Inferior parietal cortex (tissue), 1 donor: ENCODE data around the gene PCDHB15.
"Not testable (repeated sequence)": the region's sequence is repeated elsewhere in the genome, so short reads cannot be mapped to it uniquely, and the experiment has no call there.

Experiments
- DNase-seq: peaks from one replicate; pipeline ENCODE4 v3.0.0-alpha.2; 2016; ENCODE audit errors: extremely low spot score

The PCDHB15 gene

DNA sequence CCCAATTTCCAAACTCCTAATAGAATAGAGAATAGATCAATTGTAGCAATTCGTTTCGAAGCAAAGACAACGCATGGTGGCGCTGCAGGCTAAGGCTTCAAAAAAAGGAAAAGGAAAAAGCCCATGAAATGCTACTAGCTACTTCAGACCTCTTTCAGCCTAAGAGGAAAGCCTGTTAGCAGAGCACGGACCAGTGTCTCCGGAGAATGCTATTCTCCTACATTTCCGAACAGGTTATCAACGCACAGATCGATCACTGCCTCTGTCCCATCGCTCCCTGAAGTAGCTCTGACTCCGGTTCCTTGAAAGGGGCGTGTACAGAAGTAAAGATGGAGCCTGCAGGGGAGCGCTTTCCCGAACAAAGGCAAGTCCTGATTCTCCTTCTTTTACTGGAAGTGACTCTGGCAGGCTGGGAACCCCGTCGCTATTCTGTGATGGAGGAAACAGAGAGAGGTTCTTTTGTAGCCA, at the start of gene PCDHB15:
TSS of gene PCDHB15 (plus strand) at position 146 of the 468 bp plus-strand sequence. CDS start at position 330, 184 bp downstream.
- DNase-seq: peak; percentile 49

- no peak for DNase-seq
Measured at GRCh38 chr5:141196363-141196762, 48.8 kb upstream of the PCDHB15 start.

GRCh38 chr5:141199359-141200235, 45.6 kb upstream of the PCDHB15 start, which contains the start of gene PCDHB11:
TSS of gene PCDHB11 (plus strand) at chr5:141199627. CDS start at chr5:141199775, 148 bp downstream.
- no peak for DNase-seq

GRCh38 chr5:141201126-141201525, 44.1 kb upstream of the PCDHB15 start:
- DNase-seq: not testable (repeated sequence)

DNA sequence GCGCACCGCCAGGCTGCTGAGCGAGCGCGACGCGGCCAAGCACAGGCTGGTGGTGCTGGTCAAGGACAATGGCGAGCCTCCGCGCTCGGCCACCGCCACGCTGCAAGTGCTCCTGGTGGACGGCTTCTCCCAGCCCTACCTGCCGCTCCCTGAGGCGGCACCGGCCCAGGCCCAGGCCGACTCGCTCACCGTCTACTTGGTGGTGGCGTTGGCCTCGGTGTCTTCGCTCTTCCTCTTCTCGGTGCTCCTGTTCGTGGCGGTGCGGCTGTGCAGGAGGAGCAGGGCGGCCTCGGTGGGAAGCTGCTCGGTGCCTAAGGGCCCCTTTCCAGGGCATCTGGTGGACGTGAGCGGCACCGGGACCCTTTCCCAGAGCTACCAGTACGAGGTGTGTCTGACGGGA, 43.5 kb upstream of the PCDHB15 start:
- not testable (repeated sequence) for DNase-seq

GRCh38 chr5:141208478-141208877, 36.7 kb upstream of the PCDHB15 start, which contains the start of gene PCDHB12:
TSS of gene PCDHB12 (plus strand) at chr5:141208719. CDS start at chr5:141208908, 189 bp downstream.
- peak; percentile 6 for DNase-seq

DNA sequence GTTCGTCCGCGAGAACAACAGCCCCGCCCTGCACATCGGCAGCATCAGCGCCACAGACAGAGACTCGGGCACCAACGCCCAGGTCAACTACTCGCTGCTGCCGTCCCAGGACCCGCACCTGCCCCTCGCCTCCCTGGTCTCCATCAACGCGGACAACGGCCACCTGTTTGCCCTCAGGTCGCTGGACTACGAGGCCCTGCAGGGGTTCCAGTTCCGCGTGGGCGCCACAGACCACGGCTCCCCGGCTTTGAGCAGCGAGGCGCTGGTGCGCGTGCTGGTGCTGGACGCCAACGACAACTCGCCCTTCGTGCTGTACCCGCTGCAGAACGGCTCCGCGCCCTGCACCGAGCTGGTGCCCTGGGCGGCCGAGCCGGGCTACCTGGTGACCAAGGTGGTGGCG, 34.9 kb upstream of the PCDHB15 start:
- not testable (repeated sequence) for DNase-seq

DNA sequence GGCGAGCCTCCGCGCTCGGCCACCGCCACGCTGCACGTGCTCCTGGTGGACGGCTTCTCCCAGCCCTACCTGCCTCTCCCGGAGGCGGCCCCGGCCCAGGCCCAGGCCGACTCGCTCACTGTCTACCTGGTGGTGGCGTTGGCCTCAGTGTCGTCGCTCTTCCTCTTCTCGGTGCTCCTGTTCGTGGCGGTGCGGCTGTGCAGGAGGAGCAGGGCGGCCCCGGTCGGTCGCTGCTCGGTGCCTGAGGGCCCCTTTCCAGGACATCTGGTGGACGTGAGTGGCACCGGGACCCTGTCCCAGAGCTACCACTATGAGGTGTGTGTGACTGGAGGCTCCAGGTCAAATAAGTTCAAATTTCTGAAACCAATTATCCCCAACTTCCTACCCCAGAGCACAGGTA, 34.3 kb upstream of the PCDHB15 start:
- DNase-seq: not testable (repeated sequence)

- DNase-seq: peak; percentile 12
Measured at GRCh38 chr5:141213656-141214339, 31.4 kb upstream of the PCDHB15 start, which contains the start of gene PCDHB13. TSS of gene PCDHB13 (plus strand) at chr5:141213919. CDS start at chr5:141214124, 205 bp downstream.

DNA sequence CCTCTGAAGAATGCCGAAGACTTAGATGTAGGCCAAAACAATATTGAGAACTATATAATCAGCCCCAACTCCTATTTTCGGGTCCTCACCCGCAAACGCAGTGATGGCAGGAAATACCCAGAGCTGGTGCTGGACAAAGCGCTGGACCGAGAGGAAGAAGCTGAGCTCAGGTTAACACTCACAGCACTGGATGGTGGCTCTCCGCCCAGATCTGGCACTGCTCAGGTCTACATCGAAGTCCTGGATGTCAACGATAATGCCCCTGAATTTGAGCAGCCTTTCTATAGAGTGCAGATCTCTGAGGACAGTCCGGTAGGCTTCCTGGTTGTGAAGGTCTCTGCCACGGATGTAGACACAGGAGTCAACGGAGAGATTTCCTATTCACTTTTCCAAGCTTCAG, 30.6 kb upstream of the PCDHB15 start:
- DNase-seq: not testable (repeated sequence)

DNA sequence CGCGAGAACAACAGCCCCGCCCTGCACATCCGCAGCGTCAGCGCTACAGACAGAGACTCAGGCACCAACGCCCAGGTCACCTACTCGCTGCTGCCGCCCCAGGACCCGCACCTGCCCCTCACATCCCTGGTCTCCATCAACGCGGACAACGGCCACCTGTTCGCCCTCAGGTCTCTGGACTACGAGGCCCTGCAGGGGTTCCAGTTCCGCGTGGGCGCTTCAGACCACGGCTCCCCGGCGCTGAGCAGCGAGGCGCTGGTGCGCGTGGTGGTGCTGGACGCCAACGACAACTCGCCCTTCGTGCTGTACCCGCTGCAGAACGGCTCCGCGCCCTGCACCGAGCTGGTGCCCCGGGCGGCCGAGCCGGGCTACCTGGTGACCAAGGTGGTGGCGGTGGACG, 29.7 kb upstream of the PCDHB15 start:
- DNase-seq: not testable (repeated sequence)

DNA sequence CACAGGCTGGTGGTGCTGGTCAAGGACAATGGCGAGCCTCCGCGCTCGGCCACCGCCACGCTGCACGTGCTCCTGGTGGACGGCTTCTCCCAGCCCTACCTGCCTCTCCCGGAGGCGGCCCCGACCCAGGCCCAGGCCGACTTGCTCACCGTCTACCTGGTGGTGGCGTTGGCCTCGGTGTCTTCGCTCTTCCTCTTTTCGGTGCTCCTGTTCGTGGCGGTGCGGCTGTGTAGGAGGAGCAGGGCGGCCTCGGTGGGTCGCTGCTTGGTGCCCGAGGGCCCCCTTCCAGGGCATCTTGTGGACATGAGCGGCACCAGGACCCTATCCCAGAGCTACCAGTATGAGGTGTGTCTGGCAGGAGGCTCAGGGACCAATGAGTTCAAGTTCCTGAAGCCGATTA, 29.2 kb upstream of the PCDHB15 start:
- DNase-seq: not testable (repeated sequence)

DNA sequence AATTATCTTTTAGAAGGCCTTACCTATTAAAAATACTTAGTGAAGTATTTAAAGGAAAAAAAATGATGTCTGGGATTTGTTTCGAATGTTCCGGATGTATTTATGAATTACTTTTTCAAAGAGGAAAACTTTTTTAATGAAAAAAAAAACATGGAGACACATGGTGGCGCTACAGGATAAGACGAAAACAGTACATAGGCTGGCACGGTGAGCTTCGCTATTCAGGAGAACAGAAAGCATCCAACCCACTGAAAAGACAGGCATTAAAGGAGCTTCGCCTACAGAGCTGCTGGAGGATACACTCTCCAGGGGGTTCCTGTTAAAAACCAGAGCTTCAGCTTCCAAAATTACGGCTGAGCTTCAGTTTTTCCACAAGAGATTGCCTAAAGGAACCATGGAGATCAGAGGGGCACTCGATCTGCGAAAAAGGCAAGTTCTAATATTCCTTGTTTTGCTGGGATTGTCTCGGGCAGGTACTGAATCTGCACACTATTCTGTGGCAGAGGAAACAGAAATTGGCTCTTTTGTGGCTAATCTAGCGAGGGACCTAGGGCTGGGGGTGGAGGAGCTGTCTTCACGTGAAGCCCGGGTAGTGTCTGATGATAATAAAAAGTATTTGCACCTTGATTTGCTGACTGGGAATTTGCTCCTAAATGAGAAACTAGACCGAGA, 21.9 kb upstream of the PCDHB15 start, which contains the start of gene PCDHB14:
TSS of gene PCDHB14 (plus strand) at position 232 of the 672 bp plus-strand sequence. CDS start at position 395, 163 bp downstream.
- peak; percentile 20 for DNase-seq

GRCh38 chr5:141224844-141225243, 20.4 kb upstream of the PCDHB15 start:
- not testable (repeated sequence) for DNase-seq

DNA sequence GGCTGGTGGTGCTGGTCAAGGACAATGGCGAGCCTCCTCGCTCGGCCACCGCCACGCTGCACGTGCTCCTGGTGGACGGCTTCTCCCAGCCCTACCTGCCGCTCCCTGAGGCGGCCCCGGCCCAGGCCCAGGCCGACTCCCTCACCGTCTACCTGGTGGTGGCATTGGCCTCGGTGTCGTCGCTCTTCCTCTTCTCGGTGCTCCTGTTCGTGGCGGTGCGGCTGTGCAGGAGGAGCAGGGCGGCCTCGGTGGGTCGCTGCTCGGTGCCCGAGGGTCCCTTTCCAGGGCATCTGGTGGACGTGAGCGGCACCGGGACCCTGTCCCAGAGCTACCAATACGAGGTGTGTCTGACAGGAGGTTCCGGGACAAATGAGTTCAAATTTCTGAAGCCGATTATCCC, 19.8 kb upstream of the PCDHB15 start:
- DNase-seq: not testable (repeated sequence)

DNA sequence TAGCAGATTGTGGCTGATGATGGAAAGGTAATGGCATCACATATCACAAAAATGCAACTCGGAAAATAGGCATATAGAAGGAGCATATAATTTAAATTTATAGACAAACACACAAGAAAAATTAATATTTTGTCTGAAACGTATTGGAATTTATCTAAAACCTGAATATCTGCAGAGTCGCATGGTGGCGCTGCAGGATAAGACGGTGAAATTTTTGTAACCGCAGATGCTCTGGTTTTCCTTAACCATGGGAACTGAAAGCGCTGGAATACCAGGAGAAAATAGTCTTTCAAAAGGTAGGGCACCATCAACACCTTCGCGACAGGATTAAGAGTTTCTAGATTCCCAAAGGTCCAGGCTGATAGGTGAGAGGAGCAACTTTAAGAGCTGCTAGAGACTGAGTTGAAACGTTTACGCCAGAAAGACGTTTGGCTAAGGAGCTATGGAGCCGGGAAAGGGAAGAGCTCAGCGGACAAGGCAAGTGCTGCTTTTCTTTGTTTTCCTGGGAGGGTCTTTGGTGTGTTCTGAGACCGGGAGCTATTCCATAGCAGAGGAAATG, 11.0 kb upstream of the PCDHB15 start:
- DNase-seq: no peak

DNA sequence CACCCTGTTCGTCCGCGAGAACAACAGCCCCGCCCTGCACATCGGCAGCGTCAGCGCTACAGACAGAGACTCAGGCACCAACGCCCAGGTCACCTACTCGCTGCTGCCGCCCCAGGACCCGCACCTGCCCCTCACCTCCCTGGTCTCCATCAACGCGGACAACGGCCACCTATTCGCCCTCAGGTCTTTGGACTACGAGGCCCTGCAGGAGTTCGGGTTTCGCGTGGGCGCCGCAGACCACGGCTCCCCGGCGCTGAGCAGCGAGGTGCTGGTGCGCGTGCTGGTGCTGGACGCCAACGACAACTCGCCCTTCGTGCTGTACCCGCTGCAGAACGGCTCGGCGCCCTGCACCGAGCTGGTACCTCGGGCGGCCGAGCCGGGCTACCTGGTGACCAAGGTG, 9.3 kb upstream of the PCDHB15 start:
- DNase-seq: not testable (repeated sequence)

GRCh38 chr5:141236516-141237313, 8.5 kb upstream of the PCDHB15 start:
- DNase-seq: no peak

GRCh38 chr5:141241496-141241895, 3.7 kb upstream of the PCDHB15 start:
- DNase-seq: no peak

DNA sequence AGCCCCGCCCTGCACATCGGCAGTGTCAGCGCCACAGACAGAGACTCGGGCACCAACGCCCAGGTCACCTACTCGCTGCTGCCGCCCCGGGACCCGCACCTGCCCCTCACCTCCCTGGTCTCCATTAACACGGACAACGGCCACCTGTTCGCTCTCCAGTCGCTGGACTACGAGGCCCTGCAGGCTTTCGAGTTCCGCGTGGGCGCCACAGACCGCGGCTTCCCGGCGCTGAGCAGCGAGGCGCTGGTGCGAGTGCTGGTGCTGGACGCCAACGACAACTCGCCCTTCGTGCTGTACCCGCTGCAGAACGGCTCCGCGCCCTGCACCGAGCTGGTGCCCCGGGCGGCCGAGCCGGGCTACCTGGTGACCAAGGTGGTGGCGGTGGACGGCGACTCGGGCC, 1.8 kb downstream of the PCDHB15 start:
- not testable (repeated sequence) for DNase-seq
